Natural killer cell (primary cell): Measurements from ENCODE around the gene CATSPERD. TPM values are rescaled to one million over a fixed set of nuclear protein-coding genes. Genes with fewer than 3 reads are reported as not detected.
"Not testable (repeated sequence)": the region's sequence is repeated elsewhere in the genome, so short reads cannot be mapped to it uniquely, and the experiment has no call there.

Experiments
- ATAC-seq, 3 donors: fragments of 150-1000 bp in 2 of 3; fragments of 200-7000 bp in 1 of 3; cut with Tn5 transposase; 1 replicate in 1 of 3; 2 replicates in 2 of 3; pipeline ENCODE4 v1.10.0; 2021; ENCODE audit warnings: mild to moderate bottlenecking in 2 of 3, moderate library complexity in 2 of 3
- DNase-seq, 2 donors: peaks; one replicate each; pipeline versions ENCODE4 v3.0.0 to v3.0.0-alpha.2; 2013 to 2021; ENCODE audit warnings: mixed read lengths in 1 of 2
- H3K27ac ChIP-seq: one replicate; pipeline ENCODE4 v1.5.1; 2013; ENCODE audit warnings: mild to moderate bottlenecking, low read length
- H3K27me3 ChIP-seq: one replicate; pipeline ENCODE4 v1.6.1; 2013; ENCODE audit warnings: low read length; ENCODE audit not compliant: control insufficient read depth, insufficient read depth
- H3K36me3 ChIP-seq: one replicate; pipeline ENCODE4 v1.6.1; 2013; ENCODE audit warnings: low read length; ENCODE audit not compliant: control insufficient read depth, insufficient read depth
- H3K4me1 ChIP-seq: one replicate; pipeline ENCODE4 v1.6.1; 2013; ENCODE audit warnings: low read length; ENCODE audit not compliant: control insufficient read depth, insufficient read depth
- H3K4me3 ChIP-seq: one replicate; pipeline ENCODE4 v1.5.1; 2013; ENCODE audit warnings: low read length
- H3K9me3 ChIP-seq: one replicate; pipeline ENCODE4 v1.6.1; 2013; ENCODE audit warnings: low read length; ENCODE audit not compliant: control insufficient read depth, insufficient read depth
- H3K27ac Mint-ChIP-seq, 2 donors: one replicate each; pipeline ENCODE4 v1.8.0; 2022; ENCODE audit warnings: mild to moderate bottlenecking in 2 of 2, mixed read lengths in 2 of 2, moderate library complexity in 1 of 2
- H3K27me3 Mint-ChIP-seq, 2 donors: one replicate each; pipeline ENCODE4 v1.8.0; 2022; ENCODE audit warnings: low read depth in 2 of 2, mixed read lengths in 2 of 2
- H3K36me3 Mint-ChIP-seq: one replicate; pipeline ENCODE4 v1.8.0; 2022; ENCODE audit warnings: mixed read lengths
- H3K4me1 Mint-ChIP-seq, 2 donors: one replicate each; pipeline ENCODE4 v1.8.0; 2022; ENCODE audit warnings: mixed read lengths in 2 of 2
- H3K4me3 Mint-ChIP-seq: one replicate; pipeline ENCODE4 v1.8.0; 2022; ENCODE audit warnings: mild to moderate bottlenecking, moderate library complexity, mixed read lengths
- H3K9me3 Mint-ChIP-seq, 2 donors: one replicate each; pipeline ENCODE4 v1.8.0; 2022; ENCODE audit warnings: mixed read lengths in 2 of 2
- CTCF ChIP-seq: fragments of 200-600 bp; IDR thresholded peaks from one replicate; pipeline ENCODE4 v1.8.0; 2022; ENCODE audit warnings: antibody characterized with exemption
- WGBS: methylation state at CpG from one replicate; pipeline ENCODE4 v1.1.7; 2013; ENCODE audit warnings: missing lambda C conversion rate; ENCODE audit not compliant: insufficient coverage; 5-methylcytosine and 5-hydroxymethylcytosine counted together
- intact Hi-C: fragments of 100-400 bp; cut with micrococcal nuclease; formaldehyde crosslinking; loops from one replicate; pipeline ENCODE4 v1.14.2; 2022
- total RNA-seq, 4 donors: library from RNA; stranded (reverse); fragments of 120-200 nt in 1 of 4; gene quantifications; one replicate each; pipeline versions ENCODE4 v1.2.3 to v1.2.4, GENCODE V29; 2013 to 2022

CATSPERD gene
- total RNA-seq, 3 donors from 2014 or later (not counting 1 experiment from before 2014, with no cell fraction given) = not detected

- DNase-seq (no peak), ATAC-seq (no peak)
- H3K27me3 Mint-ChIP-seq = no peaks in the 10 kb centered on the region
- Histone ChIP-seq H3K9me3 (no peaks in the 10 kb centered on the region), H3K27ac (no peak overlapping the region), H3K4me1 (no peaks in the 10 kb centered on the region), H3K4me3 (no peak overlapping the region), H3K27me3 (no peaks in the 10 kb centered on the region), H3K36me3 (peaks cover 51% of the 10 kb centered on the region)
- no peaks in the 10 kb centered on the region for H3K9me3 Mint-ChIP-seq
- H3K36me3 Mint-ChIP-seq = no peaks in the 10 kb centered on the region
- no peak overlapping the region for H3K4me3 Mint-ChIP-seq
- peaks cover 0 to 9% of the 10 kb centered on the region in 2 donors for H3K4me1 Mint-ChIP-seq
- 94% methylated on average over 30 of the region's 30 CpGs for WGBS
- TF ChIP-seq CTCF = no peak
- no peak overlapping the region for H3K27ac Mint-ChIP-seq
- intact Hi-C loops = no loop called here
These were observed 22.4 kb upstream of the CATSPERD start for GRCh38 chr19:5697890-5698634.

- Mint-ChIP-seq H3K36me3 (no peaks in the 10 kb centered on the region), H3K4me3 (no peak overlapping the region), H3K9me3 (no peaks in the 10 kb centered on the region), H3K4me1 (peaks cover 0 to 10% of the 10 kb centered on the region in 2 donors), H3K27ac (peak overlapping the region in 1 of 2 donors; percentile 38), H3K27me3 (no peaks in the 10 kb centered on the region)
- Histone ChIP-seq H3K4me3 (no peak overlapping the region), H3K9me3 (no peaks in the 10 kb centered on the region), H3K27me3 (no peaks in the 10 kb centered on the region), H3K4me1 (no peaks in the 10 kb centered on the region), H3K36me3 (peaks cover 51% of the 10 kb centered on the region), H3K27ac (no peak overlapping the region)
- ATAC-seq (no peak), DNase-seq (no peak)
- intact Hi-C loops = no loop called here
- 94% methylated on average over 38 of the region's 38 CpGs for WGBS
- no peak for TF ChIP-seq CTCF
These were observed 21.6 kb upstream of the CATSPERD start for GRCh38 chr19:5698635-5699422.

GRCh38 chr19:5700455-5701092 lies 19.9 kb upstream of the CATSPERD start:
- DNase-seq (no peak), ATAC-seq (no peak)
- Mint-ChIP-seq H3K9me3 (no peaks in the 10 kb centered on the region), H3K4me3 (no peak overlapping the region), H3K4me1 (peaks cover 0 to 5% of the 10 kb centered on the region in 2 donors), H3K27ac (no peak overlapping the region), H3K36me3 (no peaks in the 10 kb centered on the region), H3K27me3 (no peaks in the 10 kb centered on the region)
- intact Hi-C loops = no loop called here
- no peaks in the 10 kb centered on the region for H3K27me3 ChIP-seq
- no peak overlapping the region for H3K27ac ChIP-seq
- H3K9me3 ChIP-seq = no peaks in the 10 kb centered on the region
- no peaks in the 10 kb centered on the region for H3K4me1 ChIP-seq
- no peak for TF ChIP-seq CTCF
- peaks cover 48% of the 10 kb centered on the region for H3K36me3 ChIP-seq
- no peak overlapping the region for H3K4me3 ChIP-seq
- WGBS = 96% methylated on average over 22 of the region's 22 CpGs

GRCh38 chr19:5702053-5702410 lies 18.4 kb upstream of the CATSPERD start:
- DNase-seq, H3K4me3 ChIP-seq, H3K27ac Mint-ChIP-seq, H3K9me3 ChIP-seq, H3K36me3 Mint-ChIP-seq, intact Hi-C loops, H3K9me3 Mint-ChIP-seq, ATAC-seq, H3K27me3 ChIP-seq, H3K4me3 Mint-ChIP-seq, H3K4me1 Mint-ChIP-seq, H3K27ac ChIP-seq, H3K27me3 Mint-ChIP-seq, H3K4me1 ChIP-seq: not testable (repeated sequence)
- 87% methylated on average over 10 of the region's 28 CpGs for WGBS
- H3K36me3 ChIP-seq = peaks cover 47% of the 10 kb centered on the region
